Measurements from ENCODE around the gene PCSK2.

PCSK2 gene

GRCh38 chr20:17460119-17460518 lies 233.3 kb downstream of the PCSK2 start:
- TF ChIP-seq CTCF (IDR thresholded peaks at IDR 0.05; ENCODE audit: borderline replicate concordance, insufficient read depth, low read depth, low read length), result no peak
- H3K4me3 ChIP-seq (ENCODE audit: low read depth, low read length), result no peak overlapping the region

- no peak for TF ChIP-seq CTCF (IDR thresholded peaks at IDR 0.05; ENCODE audit: borderline replicate concordance, insufficient read depth, low read depth, low read length)
- no peak overlapping the region for H3K4me3 ChIP-seq (ENCODE audit: low read depth, low read length)
These were observed 235.1 kb downstream of the PCSK2 start for GRCh38 chr20:17461941-17462340.

- H3K4me3 ChIP-seq (ENCODE audit: low read depth, low read length), result no peak overlapping the region
- no peak for TF ChIP-seq CTCF (IDR thresholded peaks at IDR 0.05; ENCODE audit: borderline replicate concordance, insufficient read depth, low read depth, low read length)
These were observed 236.9 kb downstream of the PCSK2 start for GRCh38 chr20:17463711-17464110.

- no peak for TF ChIP-seq CTCF (IDR thresholded peaks at IDR 0.05; ENCODE audit: borderline replicate concordance, insufficient read depth, low read depth, low read length)
- H3K4me3 ChIP-seq (ENCODE audit: low read depth, low read length), result no peak overlapping the region
These were observed 238.4 kb downstream of the PCSK2 start for GRCh38 chr20:17465236-17465635.

- no peak for TF ChIP-seq CTCF (IDR thresholded peaks at IDR 0.05; ENCODE audit: borderline replicate concordance, insufficient read depth, low read depth, low read length)
- H3K4me3 ChIP-seq (ENCODE audit: low read depth, low read length), result no peak overlapping the region
These were observed 239.8 kb downstream of the PCSK2 start for GRCh38 chr20:17466641-17467040.

GRCh38 chr20:17467120-17467655 lies 240.3 kb downstream of the PCSK2 start:
- no peak overlapping the region for H3K4me3 ChIP-seq (ENCODE audit: low read depth, low read length)

More at GRCh38 chr20:17467120-17467655, 240.3 kb downstream of the PCSK2 start:
- no peak for TF ChIP-seq CTCF (IDR thresholded peaks at IDR 0.05; ENCODE audit: borderline replicate concordance, insufficient read depth, low read depth, low read length)
